Subcutaneous abdominal adipose tissue (tissue), 5 donors: ENCODE measurements around the gene PSPH.
A peak's percentile ranks its signal among the peaks of the same experiment; 100 is the strongest.
"Not testable (repeated sequence)": the region's sequence is repeated elsewhere in the genome, so short reads cannot be mapped to it uniquely, and the experiment has no call there.

Experiments
- H3K27ac ChIP-seq: one replicate; pipeline ENCODE4 v1.7.0; 2013; ENCODE audit warnings: low read depth, mild to moderate bottlenecking, inconsistent platforms, low read length, moderate library complexity
- H3K27me3 ChIP-seq, 5 donors: one replicate each; pipeline ENCODE4 v1.7.0; 2013; ENCODE audit warnings: low read length in 5 of 5, inconsistent platforms in 1 of 5; ENCODE audit not compliant: control insufficient read depth in 5 of 5, insufficient read depth in 4 of 5
- H3K36me3 ChIP-seq, 5 donors: one replicate each; pipeline ENCODE4 v1.7.0; 2013; ENCODE audit warnings: low read length in 5 of 5; ENCODE audit not compliant: control insufficient read depth in 5 of 5, insufficient read depth in 5 of 5
- H3K4me1 ChIP-seq, 5 donors: one replicate each; pipeline ENCODE4 v1.7.0; 2013; ENCODE audit warnings: low read length in 5 of 5, mild to moderate bottlenecking in 3 of 5, moderate library complexity in 1 of 5; ENCODE audit not compliant: control insufficient read depth in 5 of 5, insufficient read depth in 5 of 5
- H3K4me3 ChIP-seq, 5 donors: one replicate each; pipeline ENCODE4 v1.7.0; 2013; ENCODE audit warnings: low read length in 5 of 5, low read depth in 1 of 5
- H3K9ac ChIP-seq, 5 donors: one replicate each; pipeline ENCODE4 v1.7.0; 2013; ENCODE audit warnings: low read length in 5 of 5, mild to moderate bottlenecking in 4 of 5, moderate library complexity in 3 of 5
- H3K9me3 ChIP-seq, 5 donors: one replicate each; pipeline ENCODE4 v1.7.0; 2013; ENCODE audit warnings: low read length in 5 of 5; ENCODE audit not compliant: control insufficient read depth in 5 of 5
- donor health status: healthy.
- donor health status: healthy.
- donor health status: healthy.
- donor health status: healthy.
- donor health status: healthy.

The PSPH gene

DNA sequence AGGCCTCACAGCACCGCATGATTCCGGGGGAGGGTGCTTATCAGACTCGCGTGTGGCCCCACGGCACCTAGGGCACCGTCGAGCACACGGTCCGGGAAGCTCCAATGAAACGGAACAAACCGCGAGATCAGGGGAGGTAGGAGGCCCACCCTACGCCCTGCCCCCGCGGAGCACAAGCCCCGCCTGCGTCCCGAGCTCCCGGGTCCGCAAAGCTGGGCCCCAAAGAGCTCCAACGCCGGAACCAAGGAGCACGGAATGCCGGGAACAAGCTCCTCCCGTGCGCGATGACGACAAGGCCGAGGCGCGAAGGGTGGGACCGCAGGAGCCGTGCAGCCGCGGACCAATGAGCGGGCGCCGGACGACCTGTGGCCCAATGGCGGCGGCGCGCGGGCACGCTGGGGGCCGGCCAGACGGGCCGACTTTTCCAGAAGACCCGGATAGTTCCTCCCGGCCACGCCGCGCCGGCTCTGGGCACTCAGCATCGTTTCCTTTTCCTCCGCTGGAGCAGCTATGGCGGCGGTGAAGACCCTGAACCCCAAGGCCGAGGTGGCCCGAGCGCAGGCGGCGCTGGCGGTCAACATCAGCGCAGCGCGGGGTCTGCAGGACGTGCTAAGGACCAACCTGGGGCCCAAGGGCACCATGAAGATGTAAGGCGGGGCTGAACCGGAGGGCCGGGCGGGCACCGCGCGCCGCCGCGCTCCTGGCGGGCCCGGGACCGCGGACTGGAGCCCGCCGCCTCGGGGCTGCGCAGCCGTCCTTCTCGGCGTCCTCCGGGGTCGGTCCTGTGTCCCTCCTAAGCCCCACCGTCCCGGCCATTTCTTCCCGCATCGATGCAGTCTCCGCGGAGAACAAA lies at the start of gene PSPH, which contains the start of gene CCT6A:
Gene PSPH (minus strand): TSS at position 106 of the 853 bp plus-strand sequence. CDS start 30,232 bp downstream, outside the sequence.
Gene CCT6A (plus strand): TSS at position 427 of the 853 bp plus-strand sequence. CDS start 84 bp downstream, at position 511.
- H3K9me3 ChIP-seq, result no peaks in the 10 kb centered on the region
- peak within 1 kb of the TSS; percentile 87 to 98 (median 90) for H3K9ac ChIP-seq
- H3K36me3 ChIP-seq, result peaks cover 14 to 34% (median 16%) of the 10 kb centered on the region in 5 donors
- no peaks in the 10 kb centered on the region for H3K27me3 ChIP-seq
- peak within 1 kb of the TSS; percentile 79 to 99 (median 92) for H3K4me3 ChIP-seq
- peaks cover 0 to 26% (median 22%) of the 10 kb centered on the region in 5 donors for H3K4me1 ChIP-seq
- H3K27ac ChIP-seq, result peak within 1 kb of the TSS; percentile 87

DNA sequence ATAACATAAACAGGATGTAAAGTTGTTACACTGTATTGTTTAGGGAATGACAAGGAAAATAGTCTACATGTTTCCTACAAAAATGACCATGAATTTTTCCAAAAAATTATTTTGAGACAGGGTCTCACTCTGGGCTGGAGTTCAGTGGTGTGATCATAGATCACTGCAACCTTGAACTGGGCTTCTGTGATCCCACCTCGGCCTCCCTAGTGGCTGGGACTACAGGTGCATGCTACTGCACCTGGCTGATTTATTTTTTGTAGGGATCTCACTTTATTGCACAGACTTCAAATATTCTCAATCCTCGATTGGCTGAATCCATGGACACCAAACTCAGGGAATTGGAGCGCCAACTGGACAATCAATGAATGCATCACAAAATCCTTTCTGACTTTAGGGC lies 48.4 kb upstream of the PSPH start:
- H3K4me3 ChIP-seq, result no peak overlapping the region
- H3K27me3 ChIP-seq, result no peaks in the 10 kb centered on the region
- peaks cover 0 to 12% (median 11%) of the 10 kb centered on the region in 5 donors for H3K4me1 ChIP-seq
- no peaks in the 10 kb centered on the region for H3K9me3 ChIP-seq
- no peak overlapping the region for H3K9ac ChIP-seq
- H3K27ac ChIP-seq, result no peak overlapping the region
- peaks cover 21 to 52% (median 46%) of the 10 kb centered on the region in 5 donors for H3K36me3 ChIP-seq

DNA sequence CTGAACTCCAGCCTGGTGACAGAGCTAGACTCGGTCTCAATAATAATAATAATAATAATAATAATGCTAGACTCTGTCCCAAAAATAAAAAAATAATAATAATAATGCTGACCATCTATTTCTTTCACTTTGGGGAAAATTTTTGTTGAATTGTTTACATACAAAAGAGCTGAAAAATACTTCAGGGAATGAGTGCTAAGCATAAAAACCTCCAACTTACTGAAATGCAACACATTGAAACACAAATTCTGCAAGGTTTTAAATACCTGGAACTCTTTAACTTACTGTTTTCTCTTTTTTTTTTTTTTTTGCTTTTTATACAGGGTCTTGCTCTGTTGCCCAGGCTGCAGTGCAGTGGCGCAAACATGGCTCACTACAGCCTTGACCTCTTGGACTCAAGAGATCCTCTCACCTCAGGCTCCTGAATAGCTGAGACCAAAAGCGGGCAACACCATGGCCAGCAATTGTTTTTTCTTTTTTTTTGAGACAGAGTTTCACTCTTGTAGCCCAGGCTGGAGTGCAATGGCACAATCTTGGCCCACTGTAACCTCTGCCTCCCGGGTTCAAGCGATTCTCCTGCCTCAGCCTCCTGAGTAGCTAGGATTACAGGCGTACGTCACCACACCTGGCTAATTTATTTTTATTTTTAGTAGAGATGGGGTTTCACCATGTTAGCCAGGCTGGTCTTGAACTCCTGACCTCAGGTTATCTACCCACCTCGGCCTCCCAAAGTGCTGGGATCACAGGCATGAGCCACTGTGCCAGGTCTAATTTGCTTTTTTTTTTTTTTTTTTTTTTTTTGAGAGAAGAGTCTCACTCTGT lies 47.2 kb upstream of the PSPH start:
- H3K9ac ChIP-seq, H3K27ac ChIP-seq, H3K4me3 ChIP-seq, H3K27me3 ChIP-seq, H3K9me3 ChIP-seq: not testable (repeated sequence)
- peaks cover 16 to 43% (median 39%) of the 10 kb centered on the region in 5 donors for H3K36me3 ChIP-seq
- H3K4me1 ChIP-seq, result peaks cover 0 to 12% (median 9%) of the 10 kb centered on the region in 5 donors

DNA sequence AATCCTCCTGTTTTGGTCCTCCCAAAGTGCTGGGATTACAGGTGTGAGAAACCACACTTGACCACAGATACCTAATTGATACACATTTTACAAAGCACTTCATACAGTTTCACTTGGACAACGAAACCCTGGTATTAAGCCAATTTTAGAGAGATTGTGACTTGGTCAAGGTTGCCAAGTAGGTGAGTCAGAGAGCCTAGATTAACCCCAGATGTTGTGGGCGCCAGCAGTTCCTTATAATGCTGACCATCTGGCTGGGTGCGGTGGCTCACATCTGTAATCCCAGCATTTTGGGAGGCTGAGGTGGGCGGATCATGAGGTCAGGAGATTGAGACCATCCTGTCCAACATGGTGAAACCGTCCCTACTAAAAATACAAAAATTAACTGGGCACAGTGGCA lies 46.5 kb upstream of the PSPH start:
- H3K27ac ChIP-seq, result no peak overlapping the region
- peaks cover 16 to 36% (median 35%) of the 10 kb centered on the region in 5 donors for H3K36me3 ChIP-seq

DNA sequence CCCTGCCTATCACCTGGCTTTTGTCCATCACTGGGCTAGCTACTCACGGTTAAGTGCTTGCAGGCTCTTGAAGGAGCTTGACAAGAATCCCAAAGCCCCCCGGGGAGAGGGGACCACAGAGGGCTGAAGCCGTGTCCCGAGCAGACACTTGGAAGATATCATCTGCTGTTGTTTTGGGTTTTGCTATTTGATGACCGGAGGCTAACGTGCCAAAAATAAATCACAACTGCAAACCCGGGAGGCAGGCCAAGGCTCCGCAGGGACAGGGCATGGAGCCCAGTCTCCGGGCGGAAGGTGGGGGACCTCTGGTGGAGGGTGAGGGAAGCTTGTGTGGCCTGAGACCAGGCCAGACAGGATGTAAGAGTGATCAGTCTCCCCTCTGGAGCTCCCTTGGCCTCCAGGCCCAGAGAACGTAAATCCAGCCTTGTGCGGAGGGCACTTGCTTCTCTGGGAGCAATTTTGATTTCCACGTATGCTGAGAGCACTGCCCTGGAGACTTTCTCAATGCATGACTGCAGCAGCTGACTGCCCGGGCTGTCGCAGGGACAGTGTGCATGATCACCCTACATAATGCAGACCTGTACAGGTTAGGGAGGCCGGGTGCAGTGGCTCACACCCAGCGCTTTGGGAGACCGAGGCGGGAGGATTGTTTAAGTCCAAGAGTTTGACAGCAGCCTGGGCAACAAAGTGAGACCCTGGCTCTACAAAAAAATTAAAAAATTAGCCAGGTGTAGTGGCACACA lies 41.7 kb upstream of the PSPH start, which contains the start of gene PHKG1:
Gene PHKG1 (minus strand): TSS at position 164 of the 743 bp plus-strand sequence. CDS start 4,011 bp downstream, outside the sequence.
- peak within 1 kb of the TSS in 4 of 5 donors; percentile 2 to 52 (median 44) for H3K4me3 ChIP-seq
- peaks cover 0 to 6% (median 3%) of the 10 kb centered on the region in 5 donors for H3K36me3 ChIP-seq
- no peaks in the 10 kb centered on the region for H3K9me3 ChIP-seq
- peaks cover 5 to 30% (median 28%) of the 10 kb centered on the region in 5 donors for H3K4me1 ChIP-seq
- no peaks in the 10 kb centered on the region for H3K27me3 ChIP-seq
- peak within 1 kb of the TSS; percentile 74 for H3K27ac ChIP-seq
- H3K9ac ChIP-seq, result peak within 1 kb of the TSS in 2 of 5 donors; percentile 54 to 61

More for the DNA sequence above, 46.5 kb upstream of the PSPH start:
- Histone ChIP-seq H3K4me3 (no peak overlapping the region), H3K9me3 (no peaks in the 10 kb centered on the region), H3K4me1 (peaks cover 3 to 19% (median 16%) of the 10 kb centered on the region in 5 donors), H3K9ac (no peak overlapping the region), H3K27me3 (no peaks in the 10 kb centered on the region)

DNA sequence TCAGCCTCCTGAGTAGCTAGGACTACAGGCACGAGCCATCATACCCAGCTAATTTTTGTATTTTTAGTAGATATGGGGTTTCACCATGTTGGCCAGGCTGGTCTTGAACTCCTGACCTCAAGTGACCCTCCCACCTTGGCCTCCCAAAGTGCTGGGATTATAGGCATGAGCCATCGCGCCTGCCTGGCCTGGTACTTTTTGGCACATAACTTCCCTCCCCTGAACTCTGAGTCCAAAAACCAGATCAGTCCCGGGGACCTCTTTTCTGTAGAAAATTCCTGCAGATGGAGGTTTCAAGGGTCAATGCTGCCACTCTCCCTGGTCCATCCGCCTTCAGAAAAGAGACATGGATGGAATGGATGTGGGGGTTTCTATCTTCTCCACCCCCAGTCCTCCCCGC lies 41.1 kb upstream of the PSPH start:
- not testable (repeated sequence) for H3K9me3 ChIP-seq, H3K27me3 ChIP-seq
- peaks cover 5 to 24% (median 23%) of the 10 kb centered on the region in 5 donors for H3K4me1 ChIP-seq
- peaks cover 0 to 11% (median 7%) of the 10 kb centered on the region in 5 donors for H3K36me3 ChIP-seq
- peak overlapping the region in 2 of 5 donors; percentile 54 to 61 for H3K9ac ChIP-seq
- H3K27ac ChIP-seq, result peak overlapping the region; percentile 74
- H3K4me3 ChIP-seq, result peak overlapping the region in 4 of 5 donors; percentile 2 to 52 (median 44)

DNA sequence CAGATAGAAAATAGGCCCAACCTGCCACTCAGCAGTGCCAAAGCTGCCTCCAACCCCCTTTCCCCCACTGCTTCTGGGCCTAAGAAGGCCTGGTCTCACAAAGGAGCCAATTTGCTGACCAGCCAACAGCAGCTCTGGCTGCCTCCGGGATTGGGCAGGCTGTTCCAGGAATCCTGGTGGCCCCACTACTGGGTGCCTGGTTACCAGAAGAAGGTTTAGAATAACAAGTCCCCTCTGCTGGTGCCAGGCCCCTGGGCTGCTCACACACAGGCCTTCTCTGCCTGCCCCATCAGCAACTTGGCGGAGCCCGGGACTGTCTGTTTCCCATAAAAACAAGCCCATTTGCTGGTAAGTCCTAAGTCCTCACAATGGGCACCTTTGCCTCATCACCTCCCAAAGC lies 40.3 kb upstream of the PSPH start:
- peak overlapping the region; percentile 74 for H3K27ac ChIP-seq
- H3K36me3 ChIP-seq, result peaks cover 0 to 17% (median 12%) of the 10 kb centered on the region in 5 donors
- H3K4me1 ChIP-seq, result peaks cover 5 to 22% (median 21%) of the 10 kb centered on the region in 5 donors
- no peaks in the 10 kb centered on the region for H3K9me3 ChIP-seq
- H3K9ac ChIP-seq, result peak overlapping the region in 2 of 5 donors; percentile 54 to 55
- no peaks in the 10 kb centered on the region for H3K27me3 ChIP-seq
- peak overlapping the region in 2 of 5 donors; percentile 17 to 48 for H3K4me3 ChIP-seq

DNA sequence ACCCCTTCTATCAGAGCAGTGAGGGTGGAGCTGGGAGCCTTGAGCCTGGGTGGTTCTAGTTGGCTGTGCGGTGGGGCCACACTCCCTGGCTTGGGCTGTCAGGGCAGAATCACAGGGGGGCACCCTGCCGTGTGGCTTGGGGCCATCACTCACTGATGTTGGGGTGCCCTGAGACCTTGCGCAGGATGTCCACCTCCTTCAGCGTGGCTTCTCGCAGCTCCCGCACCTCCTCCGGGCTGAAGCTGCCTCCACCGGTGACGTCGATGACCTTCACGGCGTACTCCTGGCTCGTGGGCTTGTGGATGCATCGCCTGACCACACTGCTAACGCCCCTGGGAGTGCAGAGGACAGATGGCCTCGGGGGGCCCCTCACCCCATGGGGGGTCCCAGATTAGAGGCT lies 36.2 kb upstream of the PSPH start:
- Histone ChIP-seq H3K27me3 (no peaks in the 10 kb centered on the region), H3K9me3 (no peaks in the 10 kb centered on the region), H3K4me3 (no peak overlapping the region), H3K36me3 (peaks cover 0 to 26% (median 17%) of the 10 kb centered on the region in 5 donors), H3K4me1 (peaks cover 4 to 21% (median 19%) of the 10 kb centered on the region in 5 donors), H3K9ac (no peak overlapping the region), H3K27ac (no peak overlapping the region)

DNA sequence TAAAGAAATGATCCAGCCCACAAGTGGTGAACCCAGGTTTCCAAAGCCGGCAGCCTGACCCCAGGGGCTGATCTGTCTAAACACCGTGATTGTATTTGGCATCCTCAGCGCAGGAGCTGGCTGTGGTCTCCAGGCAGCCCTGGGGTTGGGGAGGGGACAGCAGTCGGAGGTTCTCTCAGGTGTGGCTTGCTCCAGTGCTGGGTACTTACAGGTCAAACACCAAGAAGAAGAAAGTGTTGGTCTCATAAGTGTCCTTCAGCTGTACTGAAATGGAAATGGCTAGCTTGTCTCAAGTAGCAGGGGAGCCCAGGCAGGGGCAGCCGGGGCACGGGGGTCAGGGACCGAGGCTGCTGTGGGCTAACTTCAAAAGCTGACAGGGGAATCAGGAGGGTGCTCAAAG lies 35.5 kb upstream of the PSPH start:
- Histone ChIP-seq H3K36me3 (peaks cover 0 to 29% (median 21%) of the 10 kb centered on the region in 5 donors), H3K4me3 (no peak overlapping the region), H3K27ac (no peak overlapping the region), H3K9me3 (no peaks in the 10 kb centered on the region), H3K4me1 (peaks cover 3 to 15% (median 12%) of the 10 kb centered on the region in 5 donors), H3K9ac (no peak overlapping the region), H3K27me3 (no peaks in the 10 kb centered on the region)
